A673 (cell line): ENCODE data around the gene ANKRD17. TPM values are rescaled to one million over a fixed set of nuclear protein-coding genes. Genes with fewer than 3 reads are reported as not detected.

Source experiments
- BruUV-seq: library from RNA; stranded (reverse); fragments of 400-500 nt; replicated peaks from 2 replicates; lab custom pipeline; 2021; lab: Mats Ljungman, UMichigan
- CTCF ChIA-PET: fragments of 300-600 bp; sonication (Branson Sonifier 250); formaldehyde crosslinking; loops from one replicate; lab custom pipeline; 2022; ENCODE audit warnings: antibody characterized with exemption; lab: Charles Lee
- POLR2A ChIA-PET: fragments of 300-600 bp; sonication (Branson Sonifier 250); formaldehyde crosslinking; loops from one replicate; lab custom pipeline; 2022; ENCODE audit warnings: antibody characterized with exemption; ENCODE audit not compliant: low non-redundant PET; lab: Charles Lee
- DNase-seq: peaks from one replicate; pipeline ENCODE4 v3.0.0-alpha.2; 2015; ENCODE audit warnings: low spot score
- H3K27ac ChIP-seq: fragments of 200-600 bp; sonication (generic); 2 replicates; pipeline ENCODE4 v1.5.1; 2016; ENCODE audit warnings: mixed run types, low read depth, mild to moderate bottlenecking, mixed read lengths, antibody characterized with exemption, low read length; ENCODE audit not compliant: poor library complexity, severe bottlenecking
- H3K27me3 ChIP-seq: fragments of 200-600 bp; sonication (generic); replicated peaks from 2 replicates; pipeline ENCODE4 v1.6.1; 2017; ENCODE audit warnings: mixed run types, low read depth, mild to moderate bottlenecking, mixed read lengths, antibody characterized with exemption, low read length; ENCODE audit not compliant: insufficient read depth, poor library complexity
- H3K36me3 ChIP-seq: fragments of 200-600 bp; sonication (generic); 2 replicates; pipeline ENCODE4 v1.6.1; 2016; ENCODE audit warnings: mixed run types, mild to moderate bottlenecking, mixed read lengths, antibody characterized with exemption, low read length; ENCODE audit not compliant: insufficient read depth, poor library complexity, severe bottlenecking
- H3K4me1 ChIP-seq: fragments of 200-600 bp; sonication (generic); 2 replicates; pipeline ENCODE4 v1.6.1; 2017; ENCODE audit warnings: mixed run types, mild to moderate bottlenecking, mixed read lengths, antibody characterized with exemption, low read length; ENCODE audit not compliant: insufficient read depth, poor library complexity, severe bottlenecking
- H3K4me3 ChIP-seq: fragments of 200-600 bp; sonication (generic); 2 replicates; pipeline ENCODE4 v1.5.1; 2016; ENCODE audit warnings: low read depth, mixed run types, mild to moderate bottlenecking, mixed read lengths, low read length; ENCODE audit not compliant: poor library complexity, severe bottlenecking
- H3K9me3 ChIP-seq: fragments of 200-600 bp; sonication (generic); 2 replicates; pipeline ENCODE4 v1.6.1; 2016; ENCODE audit warnings: mixed run types, low read depth, mild to moderate bottlenecking, mixed read lengths, antibody characterized with exemption, low read length; ENCODE audit not compliant: poor library complexity, severe bottlenecking
- CTCF ChIP-seq: fragments of 300-800, 200-600 bp; sonication (generic); conservative IDR thresholded peaks from 2 replicates; pipeline ENCODE4 v1.5.1; 2017; ENCODE audit warnings: low read depth, mild to moderate bottlenecking, antibody characterized with exemption, low read length, moderate library complexity, mixed read lengths
- EZH2 ChIP-seq: fragments of 200-600 bp; sonication (generic); IDR thresholded peaks from 2 replicates; pipeline ENCODE4 v1.6.1; 2017; ENCODE audit warnings: borderline replicate concordance, low read depth, mild to moderate bottlenecking, mixed read lengths, antibody characterized with exemption, low read length; ENCODE audit not compliant: poor library complexity, severe bottlenecking
- intact Hi-C: fragments of 100-400 bp; cut with micrococcal nuclease; formaldehyde crosslinking; loops from one replicate; pipeline ENCODE4 v1.10.0; 2022; ENCODE audit not compliant: unreplicated experiment
- total RNA-seq: library from RNA; stranded (reverse); gene quantifications from 2 replicates; pipeline ENCODE4 v1.2.3, GENCODE V29; 2021

The ANKRD17 gene
- total RNA-seq, 1 experiment from 2014 or later: 58.4 TPM

- H3K36me3 ChIP-seq: no peaks in the 10 kb centered on the region
- H3K4me1 ChIP-seq: no peaks in the 10 kb centered on the region
- TF ChIP-seq EZH2: no peak
- TF ChIP-seq CTCF: no peak
- POLR2A ChIA-PET: no interaction called here
- no peak for DNase-seq
- intact Hi-C loops: no loop called here
- no peaks in the 10 kb centered on the region for H3K27me3 ChIP-seq
- no peak overlapping the region for H3K4me3 ChIP-seq
- CTCF ChIA-PET: no interaction called here
- no peak overlapping the region for H3K27ac ChIP-seq
- H3K9me3 ChIP-seq: no peaks in the 10 kb centered on the region
- BruUV-seq: no TSS peak
Measured at GRCh38 chr4:73281396-73281795, 22.8 kb upstream of the ANKRD17 start.

GRCh38 chr4:73277201-73277600 lies 18.6 kb upstream of the ANKRD17 start:
- POLR2A ChIA-PET: no interaction called here

GRCh38 chr4:73275318-73275654 lies 16.7 kb upstream of the ANKRD17 start:
- ChIA-PET CTCF (no interaction called here), POLR2A (no interaction called here)
- Histone ChIP-seq H3K27ac (no peak overlapping the region), H3K4me1 (no peaks in the 10 kb centered on the region), H3K4me3 (no peak overlapping the region), H3K27me3 (no peaks in the 10 kb centered on the region), H3K9me3 (no peaks in the 10 kb centered on the region), H3K36me3 (no peaks in the 10 kb centered on the region)
- BruUV-seq: no TSS peak
- no peak for DNase-seq
- intact Hi-C loops: no loop called here
- TF ChIP-seq EZH2: no peak

More at GRCh38 chr4:73277201-73277600, 18.6 kb upstream of the ANKRD17 start:
- H3K4me1 ChIP-seq: no peaks in the 10 kb centered on the region
- no peak overlapping the region for H3K27ac ChIP-seq
- no peak overlapping the region for H3K4me3 ChIP-seq
- no peak for DNase-seq
- intact Hi-C loops: no loop called here
- no TSS peak for BruUV-seq
- no peaks in the 10 kb centered on the region for H3K36me3 ChIP-seq
- H3K9me3 ChIP-seq: no peaks in the 10 kb centered on the region
- CTCF ChIA-PET: no interaction called here
- H3K27me3 ChIP-seq: no peaks in the 10 kb centered on the region
- no peak for TF ChIP-seq EZH2
- no peak for TF ChIP-seq CTCF

GRCh38 chr4:73272816-73273215 lies 14.2 kb upstream of the ANKRD17 start:
- no TSS peak for BruUV-seq
- POLR2A ChIA-PET: no interaction called here
- intact Hi-C loops: no loop called here
- Histone ChIP-seq H3K9me3 (no peaks in the 10 kb centered on the region), H3K27me3 (no peaks in the 10 kb centered on the region), H3K4me3 (no peak overlapping the region), H3K4me1 (no peaks in the 10 kb centered on the region), H3K27ac (no peak overlapping the region), H3K36me3 (no peaks in the 10 kb centered on the region)
- DNase-seq: no peak
- TF ChIP-seq EZH2 (no peak), CTCF (no peak)
- CTCF ChIA-PET: no interaction called here
